Activated B cell treated with CpG ODN at 0.5 μM for 24 hours (primary cell): ENCODE data around the gene TMEM198. TPM values are rescaled to one million over a fixed set of nuclear protein-coding genes. Genes with fewer than 3 reads are reported as not detected.

Experiments used
- ATAC-seq: fragments of 200-7000 bp; cut with Tn5 transposase; one replicate; pipeline ENCODE4 v1.10.0; 2021; ENCODE audit warnings: low read depth, mild to moderate bottlenecking, moderate library complexity
- CTCF ChIA-PET: fragments of 350-600 bp; sonication (Branson Sonifier 250); formaldehyde crosslinking; loops from one replicate; lab custom pipeline; 2021; ENCODE audit warnings: antibody characterized with exemption; lab: Charles Lee
- POLR2A ChIA-PET: fragments of 350-600 bp; sonication (Branson Sonifier 250); formaldehyde crosslinking; loops from one replicate; lab custom pipeline; 2021; ENCODE audit warnings: antibody characterized with exemption; lab: Charles Lee
- DNase-seq: peaks from one replicate; pipeline ENCODE4 v3.0.0; 2022
- H3K27ac Mint-ChIP-seq: one replicate; pipeline ENCODE4 v1.8.0; 2020; ENCODE audit warnings: mixed read lengths
- H3K27me3 Mint-ChIP-seq: one replicate; pipeline ENCODE4 v1.8.0; 2021; ENCODE audit warnings: mixed read lengths
- H3K36me3 Mint-ChIP-seq: one replicate; pipeline ENCODE4 v1.8.0; 2021; ENCODE audit warnings: low read depth, mixed read lengths
- H3K4me1 Mint-ChIP-seq: one replicate; pipeline ENCODE4 v1.8.0; 2021; ENCODE audit warnings: mixed read lengths
- H3K4me3 Mint-ChIP-seq: one replicate; pipeline ENCODE4 v1.8.0; 2020; ENCODE audit warnings: mild to moderate bottlenecking, mixed read lengths
- H3K9me3 Mint-ChIP-seq: one replicate; pipeline ENCODE4 v1.8.0; 2020; ENCODE audit warnings: mixed read lengths
- CTCF ChIP-seq: fragments of 200-600 bp; IDR thresholded peaks from one replicate; pipeline ENCODE4 v1.8.0; 2022; ENCODE audit warnings: antibody characterized with exemption, mild to moderate bottlenecking
- intact Hi-C: fragments of 100-400 bp; cut with micrococcal nuclease; formaldehyde crosslinking; loops from one replicate; pipeline ENCODE4 v1.15.1; 2024
- total RNA-seq: library from RNA; stranded (reverse); gene quantifications from 2 replicates; pipeline ENCODE4 v1.2.3, GENCODE V29; 2022

TMEM198 gene
- total RNA-seq, 1 donor from 2014 or later = 1.2 TPM

- Mint-ChIP-seq H3K4me3 (no peak overlapping the region), H3K27me3 (peaks cover 33% of the 10 kb centered on the region), H3K27ac (no peak overlapping the region), H3K36me3 (no peaks in the 10 kb centered on the region), H3K9me3 (no peaks in the 10 kb centered on the region), H3K4me1 (no peaks in the 10 kb centered on the region)
- ChIA-PET CTCF (interaction anchor here (0.8 to 2.3 kb wide), 7 partner anchors 9 to 501 kb away, joined by 3 to 10 read pairs (median 3); partner anchors contain the start of genes OBSL1 and STK11IP), POLR2A (interaction anchor here (1.1 kb wide), 1 partner anchor 38 kb away, joined by 3 read pairs; the partner anchor contains the start of gene STK11IP)
- DNase-seq (no peak), ATAC-seq (no peak)
- intact Hi-C loops = no loop called here
- TF ChIP-seq CTCF = no peak
These were observed 15.5 kb downstream of the TMEM198 start for GRCh38 chr2:219559156-219559915.

GRCh38 chr2:219560037-219560892 lies 16.4 kb downstream of the TMEM198 start:
- POLR2A ChIA-PET = interaction anchor here (1.1 kb wide), 1 partner anchor 37 kb away, joined by 3 read pairs; the partner anchor contains the start of gene STK11IP

GRCh38 chr2:219560893-219561178 lies 17.0 kb downstream of the TMEM198 start:
- no peak for TF ChIP-seq CTCF
- intact Hi-C loops = loop anchor here (1.0 kb wide), 1 partner anchor 20 kb away; no protein-coding TSS in a partner anchor
- H3K4me3 Mint-ChIP-seq = no peak overlapping the region
- CTCF ChIA-PET = interaction anchor here (0.7 to 2.3 kb wide), 5 partner anchors 10 to 157 kb away, joined by 3 to 10 read pairs (median 3); partner anchors contain the start of genes OBSL1 and STK11IP
- H3K27me3 Mint-ChIP-seq = peaks cover 23% of the 10 kb centered on the region
- H3K9me3 Mint-ChIP-seq = no peaks in the 10 kb centered on the region
- H3K4me1 Mint-ChIP-seq = no peaks in the 10 kb centered on the region
- H3K27ac Mint-ChIP-seq = no peak overlapping the region
- ATAC-seq = no peak
- H3K36me3 Mint-ChIP-seq = no peaks in the 10 kb centered on the region
- DNase-seq = no peak
- POLR2A ChIA-PET = interaction anchor here (1.1 kb wide), 1 partner anchor 36 kb away, joined by 3 read pairs; the partner anchor contains the start of gene STK11IP

More at GRCh38 chr2:219560037-219560892, 16.4 kb downstream of the TMEM198 start:
- TF ChIP-seq CTCF = peak; percentile 72
- intact Hi-C loops = loop anchor here (1.0 kb wide), 1 partner anchor 19 kb away; no protein-coding TSS in a partner anchor
- DNase-seq (no peak), ATAC-seq (peak; percentile 64)
- no peak overlapping the region for H3K27ac Mint-ChIP-seq
- CTCF ChIA-PET = interaction anchor here (0.7 to 2.3 kb wide), 9 partner anchors 10 to 502 kb away, joined by 3 to 10 read pairs (median 3); partner anchors contain the start of genes OBSL1 and STK11IP
- peaks cover 26% of the 10 kb centered on the region for H3K27me3 Mint-ChIP-seq
- no peaks in the 10 kb centered on the region for H3K4me1 Mint-ChIP-seq
- no peaks in the 10 kb centered on the region for H3K36me3 Mint-ChIP-seq
- no peaks in the 10 kb centered on the region for H3K9me3 Mint-ChIP-seq
- H3K4me3 Mint-ChIP-seq = no peak overlapping the region

GRCh38 chr2:219561179-219562048 lies 17.6 kb downstream of the TMEM198 start:
- Mint-ChIP-seq H3K36me3 (no peaks in the 10 kb centered on the region), H3K27me3 (peaks cover 24% of the 10 kb centered on the region), H3K4me3 (no peak overlapping the region), H3K9me3 (no peaks in the 10 kb centered on the region), H3K27ac (no peak overlapping the region), H3K4me1 (no peaks in the 10 kb centered on the region)
- ChIA-PET POLR2A (no interaction called here), CTCF (interaction anchor here (1.9 to 2.3 kb wide), 2 partner anchors 10 to 20 kb away, joined by 6 to 10 read pairs; partner anchors contain the start of gene OBSL1)
- ATAC-seq = no peak
- no peak for TF ChIP-seq CTCF
- intact Hi-C loops = no loop called here
- DNase-seq = no peak
